Lower leg skin (tissue), 4 donors: ENCODE measurements around the gene DIS3L2. TPM values are rescaled to one million over a fixed set of nuclear protein-coding genes. Genes with fewer than 3 reads are reported as not detected.
"Not testable (repeated sequence)": the region's sequence is repeated elsewhere in the genome, so short reads cannot be mapped to it uniquely, and the experiment has no call there.

Experiments
- DNase-seq, 2 donors: peaks; one replicate each; pipeline ENCODE4 v3.0.0-alpha.2; 2019; ENCODE audit warnings: low spot score in 2 of 2
- H3K4me3 ChIP-seq: fragments of 200-600 bp; sonication (generic); 2 replicates; pipeline ENCODE4 v1.5.1; 2017; ENCODE audit warnings: mild to moderate bottlenecking, low read depth; ENCODE audit not compliant: poor library complexity, severe bottlenecking
- POLR2A ChIP-seq, 2 donors: fragments of 450-650 bp; IDR thresholded peaks; one replicate each; pipeline ENCODE4 v1.6.1; 2016 to 2017; ENCODE audit warnings: antibody characterized with exemption in 2 of 2, mild to moderate bottlenecking in 1 of 2, moderate library complexity in 1 of 2
- WGBS, 2 donors: methylation state at CpG; one replicate each; pipeline ENCODE4 v1.1.5; 2018; 5-methylcytosine and 5-hydroxymethylcytosine counted together
- intact Hi-C: fragments of 100-400 bp; cut with DNase I; formaldehyde crosslinking; loops from one replicate; pipeline ENCODE4 v1.15.0; 2023; ENCODE audit warnings: low total_unique reads
- total RNA-seq, 4 donors: library from RNA; depleted of rRNA; stranded (reverse); fragments of >200 nt; gene quantifications; one replicate each; pipeline ENCODE4 v1.1.0, GENCODE V29; 2016
- TF ChIP-seq, protein P1 (sequence below), 3 donors: fragments of 450-650 bp; IDR thresholded peaks; one replicate each; pipeline ENCODE4 v1.5.1; 2016; ENCODE audit warnings: antibody characterized with exemption in 3 of 3, mild to moderate bottlenecking in 3 of 3, moderate library complexity in 2 of 3

Gene DIS3L2
- total RNA-seq, 4 donors from 2014 or later = 26.4 to 39.0 (median 34.4) TPM

DNA sequence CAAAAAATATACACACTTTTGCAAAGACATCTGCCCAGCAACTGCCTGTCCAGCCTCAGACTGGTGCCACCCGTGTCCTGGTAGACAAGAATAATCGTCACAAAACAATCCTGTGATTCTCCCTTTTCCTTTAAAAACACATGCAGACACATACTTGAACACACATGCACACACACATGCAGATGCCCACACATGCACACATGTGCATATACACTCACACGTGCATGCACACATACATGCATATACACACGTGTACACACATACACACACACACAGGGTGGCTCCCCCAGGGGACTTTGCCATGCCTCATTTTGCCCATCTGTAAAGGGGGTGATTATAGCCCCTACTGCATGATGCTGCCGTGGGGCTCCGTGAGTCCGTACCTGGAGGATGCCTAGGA is 392.1 kb downstream of the DIS3L2 start:
- intact Hi-C loops = no loop called here
- no peak for DNase-seq
- H3K4me3 ChIP-seq = no peak overlapping the region
- 73 to 83% methylated on average over 7 of the region's 7 CpGs for WGBS, 2 donors
- TF ChIP-seq, protein P1, sequence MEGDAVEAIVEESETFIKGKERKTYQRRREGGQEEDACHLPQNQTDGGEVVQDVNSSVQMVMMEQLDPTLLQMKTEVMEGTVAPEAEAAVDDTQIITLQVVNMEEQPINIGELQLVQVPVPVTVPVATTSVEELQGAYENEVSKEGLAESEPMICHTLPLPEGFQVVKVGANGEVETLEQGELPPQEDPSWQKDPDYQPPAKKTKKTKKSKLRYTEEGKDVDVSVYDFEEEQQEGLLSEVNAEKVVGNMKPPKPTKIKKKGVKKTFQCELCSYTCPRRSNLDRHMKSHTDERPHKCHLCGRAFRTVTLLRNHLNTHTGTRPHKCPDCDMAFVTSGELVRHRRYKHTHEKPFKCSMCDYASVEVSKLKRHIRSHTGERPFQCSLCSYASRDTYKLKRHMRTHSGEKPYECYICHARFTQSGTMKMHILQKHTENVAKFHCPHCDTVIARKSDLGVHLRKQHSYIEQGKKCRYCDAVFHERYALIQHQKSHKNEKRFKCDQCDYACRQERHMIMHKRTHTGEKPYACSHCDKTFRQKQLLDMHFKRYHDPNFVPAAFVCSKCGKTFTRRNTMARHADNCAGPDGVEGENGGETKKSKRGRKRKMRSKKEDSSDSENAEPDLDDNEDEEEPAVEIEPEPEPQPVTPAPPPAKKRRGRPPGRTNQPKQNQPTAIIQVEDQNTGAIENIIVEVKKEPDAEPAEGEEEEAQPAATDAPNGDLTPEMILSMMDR (IDR thresholded peaks at IDR 0.05) = no peak
- no peak for TF ChIP-seq POLR2A (IDR thresholded peaks at IDR 0.05)

DNA sequence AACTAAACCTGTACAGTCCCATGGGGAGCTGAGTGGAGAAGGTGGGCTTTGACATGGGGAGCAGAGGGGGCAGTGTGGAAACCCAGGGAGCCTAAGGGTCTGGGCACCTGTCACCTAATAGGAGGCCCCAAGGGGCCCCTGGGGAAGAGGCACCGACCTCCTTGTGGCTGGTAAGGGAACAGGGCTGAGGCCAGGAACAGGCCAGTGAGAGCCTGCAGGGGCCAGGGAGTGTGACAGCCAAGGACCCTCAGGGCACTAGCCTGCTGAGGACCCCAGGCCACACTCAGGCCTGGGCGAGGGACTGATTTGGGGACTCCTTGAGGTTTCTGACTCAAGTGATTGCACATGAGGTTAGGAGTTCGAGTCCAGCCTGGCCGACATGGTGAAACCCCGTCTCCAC is 392.6 kb downstream of the DIS3L2 start:
- intact Hi-C loops = no loop called here
- no peak overlapping the region for H3K4me3 ChIP-seq
- TF ChIP-seq POLR2A (IDR thresholded peaks at IDR 0.05) = no peak
- TF ChIP-seq, protein P1 (IDR thresholded peaks at IDR 0.05) = no peak
- WGBS, 2 donors = 85 to 87% methylated on average over 4 to 5 of the region's 5 CpGs
- DNase-seq = no peak

DNA sequence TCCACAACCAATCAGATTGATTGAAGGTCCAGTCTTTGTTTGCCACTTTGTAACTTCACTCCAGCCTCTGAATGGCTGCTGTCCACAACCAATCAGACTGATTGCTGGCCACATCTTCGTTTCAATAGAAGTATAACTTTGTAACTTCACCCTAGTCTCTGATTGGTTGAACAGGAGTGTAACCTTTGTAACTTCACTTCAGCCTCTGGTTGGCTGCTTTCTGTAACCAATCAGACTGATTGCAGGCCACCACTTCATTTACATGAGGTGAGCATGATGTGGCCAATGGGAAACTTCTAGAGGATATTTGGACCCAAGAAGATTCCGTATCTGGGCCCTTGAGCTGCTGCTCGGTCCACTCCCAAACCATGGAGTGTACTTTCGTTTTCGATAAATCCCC is 400.1 kb downstream of the DIS3L2 start:
- 88 to 94% methylated on average over 5 of the region's 5 CpGs for WGBS, 2 donors
- intact Hi-C loops = no loop called here
- TF ChIP-seq, protein P1 (IDR thresholded peaks at IDR 0.05) = no peak
- no peak for TF ChIP-seq POLR2A (IDR thresholded peaks at IDR 0.05)
- no peak for DNase-seq
- H3K4me3 ChIP-seq = no peak overlapping the region

DNA sequence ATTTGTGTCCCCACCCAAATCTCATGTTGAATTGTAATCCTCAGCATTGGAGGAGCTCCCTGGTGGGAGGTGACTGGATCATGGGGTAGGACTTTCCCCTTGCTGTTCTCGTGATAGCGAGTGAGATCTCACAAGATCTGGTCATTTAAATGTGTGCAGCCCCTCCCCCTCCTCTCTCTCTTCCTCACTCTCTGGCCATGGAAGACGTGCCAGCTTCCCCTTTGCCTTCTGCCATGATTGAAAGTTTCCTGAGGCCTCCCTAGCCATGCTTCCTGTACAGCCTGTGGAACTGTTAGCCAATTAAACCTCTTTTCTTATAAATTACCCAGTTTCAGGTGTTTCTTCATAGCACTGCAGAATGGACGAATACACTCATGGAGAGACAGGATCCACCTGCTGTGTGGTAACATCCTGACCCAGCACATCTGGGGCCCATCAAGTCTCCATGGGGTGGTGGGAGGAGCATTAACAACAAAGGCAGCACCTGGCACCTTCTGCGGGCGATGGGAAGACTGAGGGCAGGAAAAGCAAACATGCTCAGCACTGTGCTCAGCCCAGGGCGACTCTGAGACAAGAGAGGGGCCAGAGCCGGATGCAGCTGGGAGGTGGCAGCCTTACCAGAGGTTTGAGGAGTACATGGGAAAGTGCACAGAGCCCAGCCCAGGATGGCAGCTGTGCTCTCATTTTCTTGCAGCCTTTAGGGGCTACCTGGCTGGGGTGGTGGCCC is 400.8 kb downstream of the DIS3L2 start:
- no peak for DNase-seq
- intact Hi-C loops = no loop called here
- WGBS, 2 donors = 73 to 85% methylated on average over 8 of the region's 8 CpGs
- no peak overlapping the region for H3K4me3 ChIP-seq
- TF ChIP-seq, protein P1 (IDR thresholded peaks at IDR 0.05) = no peak
- TF ChIP-seq POLR2A (IDR thresholded peaks at IDR 0.05) = no peak

DNA sequence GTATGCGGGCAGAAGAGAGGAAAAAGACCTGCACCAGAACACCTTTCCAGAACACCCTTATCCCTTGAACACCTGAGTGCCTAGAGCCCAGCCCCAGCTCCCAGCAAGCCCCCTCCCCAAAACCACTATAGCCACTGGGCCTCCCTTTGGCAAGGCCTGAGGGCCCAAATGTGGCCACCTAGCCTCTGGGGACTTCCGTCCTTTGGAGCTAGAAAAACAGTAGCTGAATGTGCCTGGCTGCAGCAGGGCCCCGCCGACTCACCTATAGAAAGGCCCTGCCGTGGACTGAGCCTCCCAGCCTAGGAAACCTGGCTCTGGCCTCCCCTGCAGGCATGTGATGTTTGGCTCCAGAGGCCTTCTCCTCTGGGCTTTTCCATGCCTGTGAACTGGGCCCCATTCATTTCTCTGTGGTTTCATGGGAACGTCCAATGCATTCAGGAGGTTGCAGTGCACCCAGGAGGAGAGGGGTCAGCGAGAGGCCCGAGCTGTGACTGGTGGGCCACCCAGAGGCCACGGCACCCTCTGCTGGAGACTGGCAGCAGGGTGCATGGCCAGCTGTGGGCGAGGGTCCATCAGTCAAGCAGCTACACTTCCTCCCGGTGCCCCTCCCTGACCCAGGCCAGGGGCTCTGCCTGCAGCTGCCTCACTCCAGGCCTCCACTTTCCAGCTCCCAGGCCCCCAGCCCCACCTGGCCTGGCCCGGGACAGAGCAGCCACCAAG is 401.7 kb downstream of the DIS3L2 start:
- DNase-seq, H3K4me3 ChIP-seq, intact Hi-C loops: not testable (repeated sequence)
- 81 to 85% methylated on average over 12 of the region's 12 CpGs for WGBS, 2 donors

DNA sequence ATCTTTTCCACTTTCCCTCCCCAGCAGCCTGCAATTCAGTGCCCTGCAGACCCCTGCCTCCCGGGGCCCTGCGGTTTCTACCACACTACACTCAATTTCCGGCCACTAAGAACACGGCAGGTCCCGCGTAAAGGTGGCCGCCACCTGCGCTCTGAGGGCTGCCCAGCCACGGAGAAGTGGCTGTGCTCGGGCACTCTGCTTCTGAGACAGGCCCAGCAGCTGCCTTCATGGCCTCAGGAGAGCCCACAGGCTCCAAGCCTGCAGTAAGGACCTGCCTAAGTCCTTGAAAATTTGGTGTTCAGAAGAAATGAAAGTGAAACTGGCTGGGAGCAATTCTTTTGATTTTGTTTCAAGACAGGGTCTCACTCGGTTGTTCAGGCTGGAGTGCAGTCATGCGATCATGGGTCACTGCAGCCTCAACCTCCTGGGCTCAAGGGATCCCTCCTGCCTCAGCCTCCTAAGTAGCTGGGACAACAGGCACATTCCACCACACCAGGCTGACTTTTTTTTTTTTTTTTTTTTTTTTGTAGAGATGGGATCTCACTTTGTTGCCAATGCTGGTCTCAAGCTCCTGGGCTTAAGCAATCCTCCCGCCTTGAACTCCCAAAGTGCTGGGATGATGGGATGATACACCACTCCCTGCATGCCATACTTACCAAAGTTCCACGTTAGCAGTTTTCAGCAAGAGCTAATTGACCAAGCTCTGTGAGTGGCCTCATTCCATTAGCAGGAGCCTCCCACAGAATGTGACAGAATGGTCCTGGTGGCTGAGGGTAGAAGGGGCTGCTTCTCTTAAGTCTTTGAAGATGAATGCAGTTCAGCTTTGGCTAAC is 402.5 kb downstream of the DIS3L2 start:
- no peak for DNase-seq
- WGBS, 2 donors = 65% methylated on average over 14 of the region's 14 CpGs
- TF ChIP-seq, protein P1 (IDR thresholded peaks at IDR 0.05) = no peak
- TF ChIP-seq POLR2A (IDR thresholded peaks at IDR 0.05) = no peak
- intact Hi-C loops = no loop called here
- H3K4me3 ChIP-seq = no peak overlapping the region

DNA sequence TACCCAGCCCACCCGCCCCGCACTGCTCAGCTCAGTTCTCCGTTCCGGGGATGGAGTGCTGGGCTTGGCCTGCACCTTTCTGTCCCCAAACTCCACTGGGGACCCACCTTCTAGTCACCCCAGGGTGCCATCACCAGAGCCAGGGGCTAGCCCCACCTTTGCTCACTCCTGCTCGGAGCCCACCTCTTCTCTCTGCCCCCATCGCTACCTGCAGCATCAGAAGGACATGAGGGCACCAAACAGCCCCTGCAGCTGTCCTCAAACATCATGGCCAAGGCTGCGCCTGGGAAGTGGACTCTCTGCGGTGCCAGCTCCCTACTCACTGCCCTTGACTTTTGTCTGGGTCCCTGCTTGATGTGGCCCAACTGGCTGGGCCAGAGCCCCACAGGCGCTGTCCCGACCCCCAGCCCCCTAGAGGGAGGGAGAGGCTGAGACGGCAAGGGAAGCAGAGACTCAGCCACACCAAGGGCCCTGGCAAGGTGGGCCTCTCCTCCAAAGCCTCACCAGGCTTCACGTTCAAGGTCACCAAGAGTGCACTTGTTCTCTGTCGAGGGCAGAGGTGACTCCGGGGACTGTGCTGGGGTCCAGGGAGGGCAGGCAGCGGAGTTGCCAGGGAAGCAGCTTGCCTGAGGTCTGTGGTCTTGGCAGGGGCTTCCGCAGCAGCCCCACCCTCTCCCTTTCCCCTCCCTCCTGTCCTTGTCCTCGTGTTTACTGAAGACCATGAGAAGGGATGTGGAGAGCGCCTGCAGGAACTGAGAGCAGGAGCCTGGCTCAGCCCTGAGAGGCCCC is 403.5 kb downstream of the DIS3L2 start:
- WGBS, 2 donors = 83 to 86% methylated on average over 16 of the region's 18 CpGs
- peak in 1 of 2 donors; percentile 82 for DNase-seq
- intact Hi-C loops, H3K4me3 ChIP-seq: not testable (repeated sequence)
